ENCODE measurements around the gene PTTG2. TPM values are rescaled to one million over a fixed set of nuclear protein-coding genes. Genes with fewer than 3 reads are reported as not detected.

PTTG2 gene
- total RNA-seq, 4 donors from 2014 or later = 2.1 TPM; not detected in 3

- TF ChIP-seq POLR2A (IDR thresholded peaks at IDR 0.05) (no peak), CTCF (IDR thresholded peaks at IDR 0.05 in 4 of 5, conservative IDR thresholded peaks at IDR 0.05 in 1 of 5) (no peak)
- in situ Hi-C loops (cut with MboI; ENCODE audit: low sequenced_read_pairs in 4 of 4) = no loop called here
- Histone ChIP-seq H3K4me3 (no peak overlapping the region), H3K27me3 (no peaks in the 10 kb centered on the region), H3K9me3 (no peaks in the 10 kb centered on the region), H3K36me3 (no peaks in the 10 kb centered on the region), H3K4me1 (peaks cover 21 to 36% of the 10 kb centered on the region in 2 donors), H3K27ac (no peak overlapping the region)
- ATAC-seq (no peak), DNase-seq (no peak)
- intact Hi-C loops (cut with DNase I; ENCODE audit: low total_unique reads) = no loop called here
Measured at GRCh38 chr4:38009421-38009820, 49.2 kb downstream of the PTTG2 start.

- intact Hi-C loops (cut with DNase I; ENCODE audit: low total_unique reads) (no loop called here), in situ Hi-C loops (cut with MboI; ENCODE audit: low sequenced_read_pairs in 4 of 4) (no loop called here)
Measured at GRCh38 chr4:38009949-38010348, 49.8 kb downstream of the PTTG2 start.

More at GRCh38 chr4:38009949-38010348, 49.8 kb downstream of the PTTG2 start:
- TF ChIP-seq CTCF (IDR thresholded peaks at IDR 0.05 in 4 of 5, conservative IDR thresholded peaks at IDR 0.05 in 1 of 5) = no peak
- TF ChIP-seq POLR2A (IDR thresholded peaks at IDR 0.05) = no peak
- Histone ChIP-seq H3K9me3 (no peaks in the 10 kb centered on the region), H3K4me1 (peaks cover 21 to 34% of the 10 kb centered on the region in 2 donors), H3K27me3 (no peaks in the 10 kb centered on the region), H3K27ac (no peak overlapping the region), H3K36me3 (no peaks in the 10 kb centered on the region), H3K4me3 (no peak overlapping the region)
- DNase-seq (no peak), ATAC-seq (no peak)

Other genes with a start within 250 kb of the PTTG2 start
- gene PGM2, start 133.7 kb upstream of the PTTG2 start, total RNA-seq = 1 to 10 TPM in 3 of 4 donors, under 1 TPM in 1; 0.92 to 3.7 (median 2.1) TPM
- 100 to 1,000 TPM; 111 to 176 (median 142) TPM for gene TBC1D1, start 69.3 kb upstream of the PTTG2 start, total RNA-seq